Fibroblast of pulmonary artery (primary cell): Measurements from ENCODE around the gene TRNAU1AP.
"Not testable (repeated sequence)": the region's sequence is repeated elsewhere in the genome, so short reads cannot be mapped to it uniquely, and the experiment has no call there.

Source experiments
- DNase-seq: peaks from one replicate; pipeline ENCODE4 v3.0.0-alpha.2; 2010; ENCODE audit warnings: low read depth
- H3K4me3 ChIP-seq: replicated peaks from 2 replicates; pipeline ENCODE4 v1.5.1; 2011; ENCODE audit warnings: low read depth, mild to moderate bottlenecking, control low read depth, low read length, moderate library complexity
- CTCF ChIP-seq: IDR thresholded peaks from 2 replicates; pipeline ENCODE4 v1.5.1; 2011; ENCODE audit warnings: mild to moderate bottlenecking, control low read depth, low read length, inconsistent platforms; ENCODE audit errors: missing control alignments

Gene TRNAU1AP

GRCh38 chr1:28566931-28567330 is 14.0 kb downstream of the TRNAU1AP start:
- DNase-seq = no peak
- H3K4me3 ChIP-seq = no peak overlapping the region
- TF ChIP-seq CTCF = no peak

GRCh38 chr1:28571911-28572310 is 19.0 kb downstream of the TRNAU1AP start:
- TF ChIP-seq CTCF = no peak
- H3K4me3 ChIP-seq = no peak overlapping the region
- DNase-seq = no peak

- not testable (repeated sequence) for H3K4me3 ChIP-seq
- peak; percentile 80 for DNase-seq
Measured at GRCh38 chr1:28572891-28573290, 20.0 kb downstream of the TRNAU1AP start.

GRCh38 chr1:28573564-28573963 is 20.7 kb downstream of the TRNAU1AP start:
- no peak overlapping the region for H3K4me3 ChIP-seq
- TF ChIP-seq CTCF = no peak
- DNase-seq = no peak

- no peak for TF ChIP-seq CTCF
- H3K4me3 ChIP-seq = no peak overlapping the region
- DNase-seq = no peak
Measured at GRCh38 chr1:28577052-28577678, 24.3 kb downstream of the TRNAU1AP start.

GRCh38 chr1:28577738-28578536 is 25.1 kb downstream of the TRNAU1AP start:
- no peak for DNase-seq
- no peak overlapping the region for H3K4me3 ChIP-seq
- no peak for TF ChIP-seq CTCF

- H3K4me3 ChIP-seq = no peak overlapping the region
- no peak for DNase-seq
- TF ChIP-seq CTCF = no peak
Measured at GRCh38 chr1:28578696-28579218, 25.9 kb downstream of the TRNAU1AP start.
